ENCODE results near the gene TRAPPC3. TPM values are rescaled to one million over a fixed set of nuclear protein-coding genes. Genes with fewer than 3 reads are reported as not detected.

TRAPPC3 gene
- total and polyA plus RNA-seq, 9 of the 15 experiments (the other 6 are each of a cell fraction or from before 2014, with no cell fraction given): 20.6 to 141 (median 112) TPM

DNA sequence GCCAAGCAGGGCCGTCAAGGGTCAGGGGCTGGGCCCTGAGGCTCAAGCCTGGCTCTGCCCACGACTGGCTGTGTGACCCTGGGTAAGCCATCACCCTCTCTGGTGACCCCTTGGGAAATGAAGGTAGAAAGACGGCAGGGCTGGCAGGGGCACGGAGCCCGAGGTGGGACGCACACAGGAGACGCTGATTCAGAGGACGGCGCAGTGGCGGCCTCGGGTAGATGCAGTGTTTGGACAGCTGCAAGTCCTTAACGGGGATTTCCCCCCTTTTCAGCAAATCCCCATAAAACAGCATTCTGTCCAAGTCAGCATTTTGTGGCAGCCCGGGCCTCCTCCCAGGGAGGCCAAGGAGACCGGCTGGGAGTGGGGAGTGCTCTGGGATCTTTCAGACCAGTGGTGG is 41.0 kb downstream of the TRAPPC3 start (continued):
- TF ChIP-seq, protein P1, sequence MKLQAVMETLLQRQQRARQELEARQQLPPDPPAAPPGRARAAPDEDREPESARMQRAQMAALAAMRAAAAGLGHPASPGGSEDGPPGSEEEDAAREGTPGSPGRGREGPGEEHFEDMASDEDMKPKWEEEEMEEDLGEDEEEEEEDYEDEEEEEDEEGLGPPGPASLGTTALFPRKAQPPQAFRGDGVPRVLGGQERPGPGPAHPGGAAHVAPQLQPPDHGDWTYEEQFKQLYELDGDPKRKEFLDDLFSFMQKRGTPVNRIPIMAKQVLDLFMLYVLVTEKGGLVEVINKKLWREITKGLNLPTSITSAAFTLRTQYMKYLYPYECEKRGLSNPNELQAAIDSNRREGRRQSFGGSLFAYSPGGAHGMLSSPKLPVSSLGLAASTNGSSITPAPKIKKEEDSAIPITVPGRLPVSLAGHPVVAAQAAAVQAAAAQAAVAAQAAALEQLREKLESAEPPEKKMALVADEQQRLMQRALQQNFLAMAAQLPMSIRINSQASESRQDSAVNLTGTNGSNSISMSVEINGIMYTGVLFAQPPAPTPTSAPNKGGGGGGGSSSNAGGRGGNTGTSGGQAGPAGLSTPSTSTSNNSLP (IDR thresholded peaks at IDR 0.05; ENCODE audit: borderline replicate concordance, low read depth, low read length): no peak
- TF ChIP-seq HDAC3 (IDR thresholded peaks at IDR 0.05; ENCODE audit: borderline replicate concordance, partially characterized antibody) (no peak), FOXA1 (IDR thresholded peaks at IDR 0.05; ENCODE audit: borderline replicate concordance) (no peak), ZNF551 (CRISPR knock-in tag; IDR thresholded peaks at IDR 0.05) (no peak), TEAD1 (CRISPR knock-in tag; IDR thresholded peaks at IDR 0.05) (no peak), LARP7 (IDR thresholded peaks at IDR 0.05) (no peak), GABPA (tag; conservative IDR thresholded peaks at IDR 0.05; ENCODE audit: low read depth) (no peak), JUND (IDR thresholded peaks at IDR 0.05; ENCODE audit: borderline replicate concordance, low read depth, low read length) (no peak), JUND (tag; IDR thresholded peaks at IDR 0.05; ENCODE audit: borderline replicate concordance, low read depth, low read length) (no peak), CCNT2 (IDR thresholded peaks at IDR 0.05; ENCODE audit: borderline replicate concordance, extremely low read depth, insufficient read length, low read depth, low read length) (no peak), ZNF79 (CRISPR knock-in tag; IDR thresholded peaks at IDR 0.05; ENCODE audit: low read depth) (no peak), RBM22 (IDR thresholded peaks at IDR 0.05; ENCODE audit: low read depth, low read length, poor library complexity, severe bottlenecking) (no peak), ZKSCAN1 (IDR thresholded peaks at IDR 0.05; ENCODE audit: low read depth, low read length) (no peak), ZNF217 (CRISPR knock-in tag; IDR thresholded peaks at IDR 0.05) (no peak), MAFG (tag; conservative IDR thresholded peaks at IDR 0.05) (peak; percentile 25; the same call in 1 of the 2 replicates), EZH2 (IDR thresholded peaks at IDR 0.05; ENCODE audit: borderline replicate concordance, low read depth, low read length) (no peak), GTF2E2 (tag; IDR thresholded peaks at IDR 0.05) (no peak), DACH1 (IDR thresholded peaks at IDR 0.05; ENCODE audit: partially characterized antibody) (no peak), HDAC1 (IDR thresholded peaks at IDR 0.05) (no peak), KLF16 (IDR thresholded peaks at IDR 0.05) (no peak), MED1 (CRISPR knock-in tag; IDR thresholded peaks at IDR 0.05; ENCODE audit: borderline replicate concordance) (no peak)
- TF ChIP-seq, protein P2, sequence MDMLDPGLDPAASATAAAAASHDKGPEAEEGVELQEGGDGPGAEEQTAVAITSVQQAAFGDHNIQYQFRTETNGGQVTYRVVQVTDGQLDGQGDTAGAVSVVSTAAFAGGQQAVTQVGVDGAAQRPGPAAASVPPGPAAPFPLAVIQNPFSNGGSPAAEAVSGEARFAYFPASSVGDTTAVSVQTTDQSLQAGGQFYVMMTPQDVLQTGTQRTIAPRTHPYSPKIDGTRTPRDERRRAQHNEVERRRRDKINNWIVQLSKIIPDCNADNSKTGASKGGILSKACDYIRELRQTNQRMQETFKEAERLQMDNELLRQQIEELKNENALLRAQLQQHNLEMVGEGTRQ (CRISPR knock-in tag; IDR thresholded peaks at IDR 0.05): no peak
- TF ChIP-seq, protein P3, sequence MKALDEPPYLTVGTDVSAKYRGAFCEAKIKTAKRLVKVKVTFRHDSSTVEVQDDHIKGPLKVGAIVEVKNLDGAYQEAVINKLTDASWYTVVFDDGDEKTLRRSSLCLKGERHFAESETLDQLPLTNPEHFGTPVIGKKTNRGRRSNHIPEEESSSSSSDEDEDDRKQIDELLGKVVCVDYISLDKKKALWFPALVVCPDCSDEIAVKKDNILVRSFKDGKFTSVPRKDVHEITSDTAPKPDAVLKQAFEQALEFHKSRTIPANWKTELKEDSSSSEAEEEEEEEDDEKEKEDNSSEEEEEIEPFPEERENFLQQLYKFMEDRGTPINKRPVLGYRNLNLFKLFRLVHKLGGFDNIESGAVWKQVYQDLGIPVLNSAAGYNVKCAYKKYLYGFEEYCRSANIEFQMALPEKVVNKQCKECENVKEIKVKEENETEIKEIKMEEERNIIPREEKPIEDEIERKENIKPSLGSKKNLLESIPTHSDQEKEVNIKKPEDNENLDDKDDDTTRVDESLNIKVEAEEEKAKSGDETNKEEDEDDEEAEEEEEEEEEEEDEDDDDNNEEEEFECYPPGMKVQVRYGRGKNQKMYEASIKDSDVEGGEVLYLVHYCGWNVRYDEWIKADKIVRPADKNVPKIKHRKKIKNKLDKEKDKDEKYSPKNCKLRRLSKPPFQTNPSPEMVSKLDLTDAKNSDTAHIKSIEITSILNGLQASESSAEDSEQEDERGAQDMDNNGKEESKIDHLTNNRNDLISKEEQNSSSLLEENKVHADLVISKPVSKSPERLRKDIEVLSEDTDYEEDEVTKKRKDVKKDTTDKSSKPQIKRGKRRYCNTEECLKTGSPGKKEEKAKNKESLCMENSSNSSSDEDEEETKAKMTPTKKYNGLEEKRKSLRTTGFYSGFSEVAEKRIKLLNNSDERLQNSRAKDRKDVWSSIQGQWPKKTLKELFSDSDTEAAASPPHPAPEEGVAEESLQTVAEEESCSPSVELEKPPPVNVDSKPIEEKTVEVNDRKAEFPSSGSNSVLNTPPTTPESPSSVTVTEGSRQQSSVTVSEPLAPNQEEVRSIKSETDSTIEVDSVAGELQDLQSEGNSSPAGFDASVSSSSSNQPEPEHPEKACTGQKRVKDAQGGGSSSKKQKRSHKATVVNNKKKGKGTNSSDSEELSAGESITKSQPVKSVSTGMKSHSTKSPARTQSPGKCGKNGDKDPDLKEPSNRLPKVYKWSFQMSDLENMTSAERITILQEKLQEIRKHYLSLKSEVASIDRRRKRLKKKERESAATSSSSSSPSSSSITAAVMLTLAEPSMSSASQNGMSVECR (CRISPR knock-in tag; IDR thresholded peaks at IDR 0.05): no peak

Data from K562 (cell line).